GM23338 (cell line): ENCODE results near the gene MAN1C1.

Source experiments
- CREB1 ChIP-seq: fragments of 250-450 bp; sonication (Bioruptor Pico); IDR thresholded peaks from 2 replicates; pipeline ENCODE4 v1.5.0; 2020; ENCODE audit warnings: low read depth, mild to moderate bottlenecking, moderate library complexity
- EZH2 ChIP-seq: fragments of 200-600 bp; sonication (generic); IDR thresholded peaks from one replicate; pipeline ENCODE4 v1.8.0; 2017; ENCODE audit warnings: antibody characterized with exemption, mild to moderate bottlenecking, low read depth; ENCODE audit not compliant: unreplicated experiment
- POLR2AphosphoS5 ChIP-seq: IDR thresholded peaks from 2 replicates; pipeline ENCODE4 v1.6.1; 2016; ENCODE audit warnings: antibody characterized with exemption, low read depth
- TF ChIP-seq, protein P1 (sequence below), 2 experiments: fragments of 200-600 bp in 1 of 2; sonication (generic) in 1 of 2; conservative IDR thresholded peaks; 2 replicates each; pipeline versions ENCODE4 v1.5.1 to v1.6.1; 2016 to 2017; ENCODE audit warnings: antibody characterized with exemption in 2 of 2, low read depth in 2 of 2, mild to moderate bottlenecking in 2 of 2, moderate library complexity in 1 of 2
- TF ChIP-seq, protein P2 (sequence below): IDR thresholded peaks from one replicate; pipeline ENCODE4 v1.6.1; 2018; ENCODE audit warnings: antibody characterized with exemption; ENCODE audit not compliant: unreplicated experiment

DNA sequence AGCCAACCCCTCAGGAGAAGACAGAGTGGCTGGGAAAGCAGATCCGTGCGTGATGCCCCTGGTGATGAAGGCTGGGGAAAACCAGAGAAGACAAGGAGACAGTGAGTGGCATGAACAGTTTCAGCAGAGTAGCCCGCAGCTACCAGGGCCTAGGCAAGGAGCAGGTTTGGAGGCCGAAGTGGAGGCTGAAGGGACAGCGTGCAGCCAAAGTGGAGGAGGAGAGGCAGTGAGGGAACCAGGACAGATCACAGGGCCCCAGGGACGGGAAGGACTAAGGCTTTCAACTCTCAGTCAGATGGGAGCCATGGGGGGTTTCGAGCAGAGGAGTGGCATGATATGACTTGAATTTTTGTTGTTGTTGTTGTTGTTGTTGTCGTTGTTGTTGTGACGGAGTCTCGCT is 123.5 kb downstream of the MAN1C1 start:
- TF ChIP-seq, protein P1, sequence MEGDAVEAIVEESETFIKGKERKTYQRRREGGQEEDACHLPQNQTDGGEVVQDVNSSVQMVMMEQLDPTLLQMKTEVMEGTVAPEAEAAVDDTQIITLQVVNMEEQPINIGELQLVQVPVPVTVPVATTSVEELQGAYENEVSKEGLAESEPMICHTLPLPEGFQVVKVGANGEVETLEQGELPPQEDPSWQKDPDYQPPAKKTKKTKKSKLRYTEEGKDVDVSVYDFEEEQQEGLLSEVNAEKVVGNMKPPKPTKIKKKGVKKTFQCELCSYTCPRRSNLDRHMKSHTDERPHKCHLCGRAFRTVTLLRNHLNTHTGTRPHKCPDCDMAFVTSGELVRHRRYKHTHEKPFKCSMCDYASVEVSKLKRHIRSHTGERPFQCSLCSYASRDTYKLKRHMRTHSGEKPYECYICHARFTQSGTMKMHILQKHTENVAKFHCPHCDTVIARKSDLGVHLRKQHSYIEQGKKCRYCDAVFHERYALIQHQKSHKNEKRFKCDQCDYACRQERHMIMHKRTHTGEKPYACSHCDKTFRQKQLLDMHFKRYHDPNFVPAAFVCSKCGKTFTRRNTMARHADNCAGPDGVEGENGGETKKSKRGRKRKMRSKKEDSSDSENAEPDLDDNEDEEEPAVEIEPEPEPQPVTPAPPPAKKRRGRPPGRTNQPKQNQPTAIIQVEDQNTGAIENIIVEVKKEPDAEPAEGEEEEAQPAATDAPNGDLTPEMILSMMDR (conservative IDR thresholded peaks at IDR 0.05; ENCODE audit: low read depth in 2 of 2) = no peak
- TF ChIP-seq EZH2 (no peak), POLR2AphosphoS5 (no peak), CREB1 (no peak)
- TF ChIP-seq, protein P2, sequence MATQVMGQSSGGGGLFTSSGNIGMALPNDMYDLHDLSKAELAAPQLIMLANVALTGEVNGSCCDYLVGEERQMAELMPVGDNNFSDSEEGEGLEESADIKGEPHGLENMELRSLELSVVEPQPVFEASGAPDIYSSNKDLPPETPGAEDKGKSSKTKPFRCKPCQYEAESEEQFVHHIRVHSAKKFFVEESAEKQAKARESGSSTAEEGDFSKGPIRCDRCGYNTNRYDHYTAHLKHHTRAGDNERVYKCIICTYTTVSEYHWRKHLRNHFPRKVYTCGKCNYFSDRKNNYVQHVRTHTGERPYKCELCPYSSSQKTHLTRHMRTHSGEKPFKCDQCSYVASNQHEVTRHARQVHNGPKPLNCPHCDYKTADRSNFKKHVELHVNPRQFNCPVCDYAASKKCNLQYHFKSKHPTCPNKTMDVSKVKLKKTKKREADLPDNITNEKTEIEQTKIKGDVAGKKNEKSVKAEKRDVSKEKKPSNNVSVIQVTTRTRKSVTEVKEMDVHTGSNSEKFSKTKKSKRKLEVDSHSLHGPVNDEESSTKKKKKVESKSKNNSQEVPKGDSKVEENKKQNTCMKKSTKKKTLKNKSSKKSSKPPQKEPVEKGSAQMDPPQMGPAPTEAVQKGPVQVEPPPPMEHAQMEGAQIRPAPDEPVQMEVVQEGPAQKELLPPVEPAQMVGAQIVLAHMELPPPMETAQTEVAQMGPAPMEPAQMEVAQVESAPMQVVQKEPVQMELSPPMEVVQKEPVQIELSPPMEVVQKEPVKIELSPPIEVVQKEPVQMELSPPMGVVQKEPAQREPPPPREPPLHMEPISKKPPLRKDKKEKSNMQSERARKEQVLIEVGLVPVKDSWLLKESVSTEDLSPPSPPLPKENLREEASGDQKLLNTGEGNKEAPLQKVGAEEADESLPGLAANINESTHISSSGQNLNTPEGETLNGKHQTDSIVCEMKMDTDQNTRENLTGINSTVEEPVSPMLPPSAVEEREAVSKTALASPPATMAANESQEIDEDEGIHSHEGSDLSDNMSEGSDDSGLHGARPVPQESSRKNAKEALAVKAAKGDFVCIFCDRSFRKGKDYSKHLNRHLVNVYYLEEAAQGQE = no peak
